Prostate gland (tissue), 2 donors: ENCODE data around the gene ANTXR1. TPM values are rescaled to one million over a fixed set of nuclear protein-coding genes. Genes with fewer than 3 reads are reported as not detected.

Source experiments
- DNase-seq: peaks from one replicate; pipeline ENCODE4 v3.0.0-alpha.2; 2019; ENCODE audit warnings: low spot score
- H3K27ac ChIP-seq, 2 donors: fragments of 200-600 bp; sonication (generic); 2 replicates each; pipeline ENCODE4 v1.5.1; 2017 to 2019
- H3K27me3 ChIP-seq: fragments of 200-600 bp; sonication (generic); replicated peaks from 2 replicates; pipeline ENCODE4 v1.5.1; 2019; ENCODE audit not compliant: insufficient read depth
- H3K36me3 ChIP-seq, 2 donors: fragments of 200-600 bp; sonication (generic); 1 replicate in 1 of 2; 2 replicates in 1 of 2; pipeline versions ENCODE4 v1.5.1 to v1.8.1; 2017 to 2019
- H3K4me1 ChIP-seq: fragments of 200-600 bp; sonication (generic); replicated peaks from 2 replicates; pipeline ENCODE4 v1.5.1; 2019
- H3K4me3 ChIP-seq, 2 donors: fragments of 200-600 bp; sonication (generic); 2 replicates each; pipeline ENCODE4 v1.5.1; 2017 to 2019
- H3K9me3 ChIP-seq: fragments of 200-600 bp; sonication (generic); 2 replicates; pipeline ENCODE4 v1.5.1; 2017
- CTCF ChIP-seq, 4 experiments: fragments of 200-600 bp in 2 of 4; fragments of 450-650 bp in 2 of 4; sonication (generic) in 2 of 4; IDR thresholded peaks; 1 replicate in 3 of 4; 2 replicates in 1 of 4; pipeline ENCODE4 v1.5.1; 2016 to 2019; ENCODE audit warnings: antibody characterized with exemption in 4 of 4, mild to moderate bottlenecking in 2 of 4, moderate library complexity in 2 of 4
- POLR2A ChIP-seq: fragments of 450-650 bp; IDR thresholded peaks from one replicate; pipeline ENCODE4 v1.6.1; 2016; ENCODE audit warnings: antibody characterized with exemption, mild to moderate bottlenecking
- POLR2AphosphoS5 ChIP-seq: sonication (generic); formaldehyde crosslinking; IDR thresholded peaks from one replicate; pipeline ENCODE4 v1.6.1; 2017; ENCODE audit warnings: antibody characterized with exemption
- WGBS: methylation state at CpG from one replicate; pipeline ENCODE4 v1.1.5; 2018; 5-methylcytosine and 5-hydroxymethylcytosine counted together
- intact Hi-C: fragments of 100-400 bp; cut with DNase I; formaldehyde crosslinking; loops from one replicate; pipeline ENCODE4 v1.14.2; 2022
- total RNA-seq, 2 donors: library from RNA; depleted of rRNA; stranded (reverse); fragments of >200 nt; gene quantifications; one replicate each; pipeline ENCODE4 v1.1.0, GENCODE V29; 2016

The ANTXR1 gene
- total RNA-seq, 2 donors from 2014 or later, result 25.8 to 48.7 TPM

DNA sequence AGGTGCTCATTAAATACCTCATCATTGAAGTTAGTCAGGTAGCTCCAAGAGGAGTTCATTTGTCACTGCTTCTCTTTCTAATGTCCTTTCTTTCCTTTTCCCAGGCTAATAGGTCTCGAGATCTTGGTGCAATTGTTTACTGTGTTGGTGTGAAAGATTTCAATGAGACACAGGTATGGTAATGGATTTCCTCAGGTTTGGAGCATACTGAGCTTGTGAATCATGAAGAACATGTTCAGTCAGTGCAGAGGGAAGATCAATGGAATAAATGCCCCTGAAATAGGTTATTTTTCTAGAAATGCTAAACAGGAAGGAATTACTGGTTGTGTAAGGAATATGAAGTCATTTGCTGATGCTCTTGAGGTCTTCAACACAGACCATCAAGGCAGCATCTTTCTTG is 62.5 kb downstream of the ANTXR1 start:
- no peak overlapping the region for H3K4me3 ChIP-seq
- intact Hi-C loops, result no loop called here
- H3K27me3 ChIP-seq, result no peaks in the 10 kb centered on the region
- no peak for TF ChIP-seq CTCF (IDR thresholded peaks at IDR 0.05)
- no peak for TF ChIP-seq POLR2A
- no peak for TF ChIP-seq POLR2AphosphoS5
- H3K36me3 ChIP-seq, result no peaks in the 10 kb centered on the region
- no peak overlapping the region for H3K27ac ChIP-seq
- no peaks in the 10 kb centered on the region for H3K9me3 ChIP-seq
- H3K4me1 ChIP-seq, result no peaks in the 10 kb centered on the region
- no peak for DNase-seq
- WGBS, result 100% methylated on average over 1 of the region's 1 CpG

GRCh38 chr2:69076601-69077000 is 63.6 kb downstream of the ANTXR1 start:
- H3K27ac ChIP-seq, result no peak overlapping the region
- H3K27me3 ChIP-seq, result no peaks in the 10 kb centered on the region
- intact Hi-C loops, result no loop called here
- H3K9me3 ChIP-seq, result no peaks in the 10 kb centered on the region
- WGBS, result 76% methylated on average over 2 of the region's 2 CpGs
- DNase-seq, result no peak
- no peaks in the 10 kb centered on the region for H3K4me1 ChIP-seq
- TF ChIP-seq POLR2AphosphoS5, result no peak
- no peak for TF ChIP-seq POLR2A
- TF ChIP-seq CTCF (IDR thresholded peaks at IDR 0.05), result no peak
- H3K36me3 ChIP-seq, result no peaks in the 10 kb centered on the region
- no peak overlapping the region for H3K4me3 ChIP-seq

DNA sequence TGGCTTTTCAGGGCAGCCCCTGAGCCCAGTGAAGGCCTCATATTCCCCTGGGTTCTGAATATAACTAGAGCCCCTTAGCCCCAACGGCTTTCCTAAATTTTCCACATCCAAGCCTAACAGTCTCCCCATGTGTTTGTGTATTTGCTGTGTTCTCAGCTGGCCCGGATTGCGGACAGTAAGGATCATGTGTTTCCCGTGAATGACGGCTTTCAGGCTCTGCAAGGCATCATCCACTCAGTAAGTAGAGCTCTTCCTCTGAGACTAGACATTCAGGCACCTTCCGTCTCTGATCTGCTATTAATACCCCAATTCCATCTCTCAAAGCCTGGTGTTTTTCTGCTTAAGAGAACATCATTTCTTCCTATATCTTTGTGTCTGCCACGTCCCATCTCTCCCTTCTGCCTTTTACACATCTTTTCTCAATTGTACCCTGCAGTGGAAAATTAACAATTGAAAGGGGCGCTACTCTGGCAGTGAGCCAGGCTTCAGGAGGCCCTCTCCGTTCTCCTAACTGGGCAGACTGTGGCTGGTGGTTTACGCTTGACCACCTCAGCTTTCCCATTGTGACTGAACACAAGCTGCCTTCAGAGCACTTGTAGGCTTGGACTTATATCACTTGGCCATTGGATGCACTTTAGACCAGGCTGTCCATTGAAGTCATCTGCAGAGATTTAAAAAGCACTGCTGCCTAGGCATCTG is 64.4 kb downstream of the ANTXR1 start:
- no peak overlapping the region for H3K4me3 ChIP-seq
- H3K27me3 ChIP-seq, result no peaks in the 10 kb centered on the region
- H3K27ac ChIP-seq, result no peak overlapping the region
- no peak for DNase-seq
- no peaks in the 10 kb centered on the region for H3K36me3 ChIP-seq
- H3K9me3 ChIP-seq, result no peaks in the 10 kb centered on the region
- WGBS, result 89% methylated on average over 10 of the region's 10 CpGs
- no peak for TF ChIP-seq POLR2AphosphoS5
- no peak for TF ChIP-seq POLR2A
- no peak for TF ChIP-seq CTCF (IDR thresholded peaks at IDR 0.05)
- intact Hi-C loops, result no loop called here
- no peaks in the 10 kb centered on the region for H3K4me1 ChIP-seq

DNA sequence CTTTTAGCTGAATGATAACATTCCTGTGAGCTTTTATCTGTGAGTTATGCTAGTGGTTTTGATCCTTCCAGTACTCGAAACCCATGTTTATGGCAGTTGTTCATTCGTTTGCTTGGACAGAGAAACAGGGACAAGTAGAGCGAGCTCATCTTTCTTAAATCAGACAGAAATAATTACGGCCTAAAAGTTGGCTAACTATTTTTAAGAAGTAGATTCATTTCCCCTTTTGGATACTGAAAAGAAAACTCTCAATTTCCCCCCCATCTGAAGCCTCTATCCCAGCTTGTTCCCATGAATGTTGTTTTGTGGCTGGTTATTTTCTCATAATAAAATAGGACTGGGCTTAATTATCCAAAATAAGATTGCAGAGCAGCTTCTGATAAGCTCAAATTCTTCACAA is 67.1 kb downstream of the ANTXR1 start:
- no peak for DNase-seq
- no peaks in the 10 kb centered on the region for H3K27me3 ChIP-seq
- no peaks in the 10 kb centered on the region for H3K36me3 ChIP-seq
- WGBS, result 87% methylated on average over 4 of the region's 4 CpGs
- H3K4me1 ChIP-seq, result no peaks in the 10 kb centered on the region
- no peak overlapping the region for H3K27ac ChIP-seq
- no peak for TF ChIP-seq CTCF (IDR thresholded peaks at IDR 0.05)
- TF ChIP-seq POLR2A, result no peak
- TF ChIP-seq POLR2AphosphoS5, result no peak
- no peaks in the 10 kb centered on the region for H3K9me3 ChIP-seq
- intact Hi-C loops, result no loop called here
- H3K4me3 ChIP-seq, result no peak overlapping the region

DNA sequence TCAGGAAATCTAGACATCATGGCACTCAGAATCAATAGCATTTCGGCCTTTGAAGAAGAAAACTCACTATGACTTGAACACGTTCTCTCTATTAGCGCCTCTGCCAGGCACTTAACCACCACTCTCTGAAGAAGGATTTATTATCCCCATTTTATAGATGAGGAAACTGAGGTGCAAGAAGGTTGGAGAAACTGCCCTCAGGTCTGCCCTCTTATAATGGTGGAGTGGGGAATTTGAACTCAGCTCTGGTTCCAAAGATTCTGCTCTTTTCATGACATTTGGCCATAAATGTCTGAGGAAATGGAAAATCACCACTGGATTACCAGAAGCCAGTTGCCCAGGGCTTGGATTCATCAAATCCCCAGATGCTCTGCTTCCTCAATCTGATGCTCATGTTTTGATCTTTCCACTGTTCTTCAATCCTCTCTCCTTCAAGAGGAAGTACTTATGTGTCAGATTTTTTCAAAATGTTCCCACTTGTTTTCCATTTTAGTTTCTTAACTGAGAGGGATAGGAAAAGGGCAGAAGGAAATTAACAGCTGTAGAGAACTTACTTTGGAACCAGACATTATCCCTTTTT is 68.1 kb downstream of the ANTXR1 start:
- 77% methylated on average over 3 of the region's 3 CpGs for WGBS
- H3K27ac ChIP-seq, result no peak overlapping the region

More for the DNA sequence above, 68.1 kb downstream of the ANTXR1 start:
- Histone ChIP-seq H3K36me3 (no peaks in the 10 kb centered on the region), H3K9me3 (no peaks in the 10 kb centered on the region), H3K27me3 (no peaks in the 10 kb centered on the region), H3K4me3 (no peak overlapping the region), H3K4me1 (no peaks in the 10 kb centered on the region)
- intact Hi-C loops, result no loop called here
- TF ChIP-seq CTCF (IDR thresholded peaks at IDR 0.05) (no peak), POLR2AphosphoS5 (no peak), POLR2A (no peak)
- no peak for DNase-seq
